Bronchial epithelial cell (primary cell): ENCODE results near the gene ANKMY1. TPM values are rescaled to one million over a fixed set of nuclear protein-coding genes. Genes with fewer than 3 reads are reported as not detected.
A peak's percentile ranks its signal among the peaks of the same experiment; 100 is the strongest.

Experiments used
- DNase-seq: peaks from one replicate; pipeline ENCODE4 v3.0.0-alpha.2; 2010; ENCODE audit warnings: low read depth
- FAIRE-seq: peaks from 2 replicates; lab custom pipeline; 2011; peaks lifted over from hg19 to GRCh38; lab: Jason Lieb, UNC
- H3K27me3 ChIP-seq: 2 replicates; pipeline ENCODE4 v1.5.1; 2011; ENCODE audit warnings: low read length; ENCODE audit not compliant: control insufficient read depth, insufficient read depth
- H3K36me3 ChIP-seq: 2 replicates; pipeline ENCODE4 v1.5.1; 2011; ENCODE audit warnings: low read length; ENCODE audit not compliant: control insufficient read depth, insufficient read depth
- H3K4me3 ChIP-seq: 2 replicates; pipeline ENCODE4 v1.5.1; 2011; ENCODE audit warnings: mild to moderate bottlenecking, low read depth, low read length, control low read depth
- total RNA-seq: library from RNA; depleted of rRNA; stranded (reverse); fragments of >200 nt; gene quantifications from 2 replicates; pipeline ENCODE4 v1.2.1, GENCODE V29; 2014
- TF ChIP-seq, protein P1 (sequence below): IDR thresholded peaks from 2 replicates; pipeline ENCODE4 v1.5.1; 2011; ENCODE audit warnings: mild to moderate bottlenecking, moderate library complexity, low read length, control low read depth, inconsistent platforms; ENCODE audit not compliant: insufficient read depth, severe bottlenecking

The ANKMY1 gene
- total RNA-seq, 1 donor from 2014 or later: 15.8 TPM

DNA sequence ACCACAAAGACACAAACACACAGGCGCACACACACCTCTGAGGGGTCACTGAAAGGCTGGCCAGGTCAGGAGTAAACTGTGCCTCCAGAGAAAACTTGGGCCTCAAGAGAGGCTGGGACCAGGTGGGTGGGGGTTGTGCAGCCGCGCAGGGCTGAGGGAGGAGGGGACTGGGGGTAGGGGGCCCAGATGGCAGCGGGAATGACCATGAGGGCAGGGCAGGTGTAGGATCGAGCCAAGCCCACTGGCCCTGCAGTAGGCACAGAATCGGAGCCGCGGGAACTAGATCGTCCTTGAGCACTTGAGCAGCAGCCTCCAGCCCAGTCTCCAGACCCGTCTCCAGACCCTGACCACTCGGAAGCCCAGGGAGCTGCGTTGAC, 36.8 kb downstream of the ANKMY1 start:
- FAIRE-seq: no peak
- TF ChIP-seq, protein P1, sequence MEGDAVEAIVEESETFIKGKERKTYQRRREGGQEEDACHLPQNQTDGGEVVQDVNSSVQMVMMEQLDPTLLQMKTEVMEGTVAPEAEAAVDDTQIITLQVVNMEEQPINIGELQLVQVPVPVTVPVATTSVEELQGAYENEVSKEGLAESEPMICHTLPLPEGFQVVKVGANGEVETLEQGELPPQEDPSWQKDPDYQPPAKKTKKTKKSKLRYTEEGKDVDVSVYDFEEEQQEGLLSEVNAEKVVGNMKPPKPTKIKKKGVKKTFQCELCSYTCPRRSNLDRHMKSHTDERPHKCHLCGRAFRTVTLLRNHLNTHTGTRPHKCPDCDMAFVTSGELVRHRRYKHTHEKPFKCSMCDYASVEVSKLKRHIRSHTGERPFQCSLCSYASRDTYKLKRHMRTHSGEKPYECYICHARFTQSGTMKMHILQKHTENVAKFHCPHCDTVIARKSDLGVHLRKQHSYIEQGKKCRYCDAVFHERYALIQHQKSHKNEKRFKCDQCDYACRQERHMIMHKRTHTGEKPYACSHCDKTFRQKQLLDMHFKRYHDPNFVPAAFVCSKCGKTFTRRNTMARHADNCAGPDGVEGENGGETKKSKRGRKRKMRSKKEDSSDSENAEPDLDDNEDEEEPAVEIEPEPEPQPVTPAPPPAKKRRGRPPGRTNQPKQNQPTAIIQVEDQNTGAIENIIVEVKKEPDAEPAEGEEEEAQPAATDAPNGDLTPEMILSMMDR: no peak

DNA sequence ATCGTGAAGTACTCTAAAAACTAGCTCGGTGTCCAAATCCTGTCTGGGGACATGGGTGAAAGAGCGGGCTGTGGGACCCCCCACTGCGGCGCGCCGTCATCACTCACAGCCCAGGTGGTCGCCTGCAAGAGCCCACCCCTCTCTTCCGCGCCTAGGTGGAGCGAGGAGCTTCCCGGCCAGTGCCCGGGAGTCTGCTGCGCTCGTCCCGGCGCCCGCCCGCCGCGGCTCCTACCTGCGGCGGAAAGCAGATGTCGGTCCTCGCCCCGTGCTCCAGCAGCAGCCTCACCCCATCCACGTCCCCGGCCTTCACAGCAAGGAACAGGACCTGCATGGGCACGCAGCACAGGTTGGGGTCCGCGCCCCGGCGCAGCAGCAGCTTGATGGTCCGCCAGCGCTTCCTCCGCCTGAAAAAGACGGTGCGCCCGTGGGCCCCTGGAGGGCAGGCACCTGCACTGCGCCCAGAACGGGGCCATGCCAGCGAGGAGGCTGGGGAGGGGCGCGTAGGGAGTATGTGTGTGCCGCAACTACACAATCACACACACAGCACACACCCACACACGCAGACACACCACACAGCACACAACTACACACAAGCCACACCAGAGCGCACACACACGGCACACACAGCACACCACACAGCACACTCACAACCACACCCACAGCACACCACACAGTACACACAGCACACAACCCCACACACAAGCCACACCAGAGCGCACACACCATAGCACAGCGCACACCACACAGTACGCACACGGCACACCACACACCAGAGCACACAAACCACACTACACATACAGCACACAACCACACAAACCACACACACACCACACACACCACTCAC, 37.4 kb downstream of the ANKMY1 start:
- TF ChIP-seq, protein P1: peak; percentile 5
- peaks cover 2% of the 10 kb centered on the region for H3K27me3 ChIP-seq
- peaks cover 12% of the 10 kb centered on the region for H3K36me3 ChIP-seq
- H3K4me3 ChIP-seq: no peak overlapping the region
- peak; percentile 92 for FAIRE-seq
- no peak for DNase-seq

More for the DNA sequence above, 36.8 kb downstream of the ANKMY1 start:
- no peak for DNase-seq
- peaks cover 2% of the 10 kb centered on the region for H3K27me3 ChIP-seq
- H3K36me3 ChIP-seq: peaks cover 14% of the 10 kb centered on the region
- H3K4me3 ChIP-seq: no peak overlapping the region

DNA sequence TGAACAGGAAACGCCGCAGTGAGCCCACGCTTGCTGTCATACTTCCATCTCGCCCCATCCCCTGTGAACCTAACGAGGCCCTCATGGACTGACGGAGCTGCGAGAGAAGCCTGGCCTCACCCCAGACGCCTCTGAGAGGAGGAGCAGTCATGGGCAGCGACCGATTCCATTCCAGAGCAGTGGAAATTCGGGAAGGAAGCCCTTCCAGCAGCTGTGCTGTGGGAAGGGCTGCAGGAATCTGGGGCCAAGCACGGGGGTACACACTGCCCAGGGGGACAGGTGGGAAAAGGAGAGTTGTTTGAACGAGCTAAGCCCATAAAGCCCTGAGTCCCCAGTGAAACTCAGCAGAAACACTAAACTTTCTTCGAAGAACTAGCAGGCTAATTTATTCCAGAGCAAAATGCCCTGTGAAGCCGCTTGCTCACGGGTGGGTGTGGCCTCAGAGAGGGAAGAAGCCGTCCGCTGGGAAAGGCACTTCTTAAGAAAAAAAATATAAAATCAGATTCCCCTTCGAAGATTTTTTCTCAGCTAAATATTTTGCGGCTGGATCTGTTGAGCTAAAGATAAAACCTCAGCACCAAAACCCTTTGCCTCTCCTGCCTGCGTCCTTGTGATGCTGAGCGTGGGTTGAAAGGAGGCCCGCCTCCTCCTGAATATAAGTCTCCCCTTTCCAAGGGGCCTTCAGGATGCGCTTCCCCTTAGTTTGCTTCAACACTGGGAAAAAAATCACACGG, 38.2 kb downstream of the ANKMY1 start:
- peaks cover 9% of the 10 kb centered on the region for H3K36me3 ChIP-seq
- peaks cover 2% of the 10 kb centered on the region for H3K27me3 ChIP-seq
- no peak for DNase-seq
- no peak overlapping the region for H3K4me3 ChIP-seq
- no peak for FAIRE-seq
- TF ChIP-seq, protein P1: no peak

DNA sequence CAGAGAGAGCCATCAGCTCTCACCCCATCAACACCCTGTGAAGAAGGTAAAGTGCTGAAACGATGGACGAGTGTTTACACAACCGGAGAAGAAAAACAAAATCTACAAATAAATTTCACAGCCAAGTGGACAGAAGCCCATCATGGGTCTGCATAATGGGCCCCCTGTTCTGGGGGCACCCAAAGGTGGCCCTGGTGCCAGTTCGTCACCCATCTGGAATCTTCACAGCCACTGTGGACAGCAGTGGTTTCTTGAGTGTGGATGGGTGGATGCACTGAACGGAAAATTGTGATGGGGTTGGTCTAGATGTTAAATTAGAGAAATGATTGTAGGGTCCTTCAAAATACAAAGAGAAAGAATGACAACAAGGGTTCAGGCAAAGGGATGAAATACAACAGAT, 38.8 kb downstream of the ANKMY1 start:
- FAIRE-seq: no peak
- H3K36me3 ChIP-seq: peaks cover 6% of the 10 kb centered on the region
- peaks cover 2% of the 10 kb centered on the region for H3K27me3 ChIP-seq
- TF ChIP-seq, protein P1: no peak
- H3K4me3 ChIP-seq: no peak overlapping the region
- DNase-seq: no peak

DNA sequence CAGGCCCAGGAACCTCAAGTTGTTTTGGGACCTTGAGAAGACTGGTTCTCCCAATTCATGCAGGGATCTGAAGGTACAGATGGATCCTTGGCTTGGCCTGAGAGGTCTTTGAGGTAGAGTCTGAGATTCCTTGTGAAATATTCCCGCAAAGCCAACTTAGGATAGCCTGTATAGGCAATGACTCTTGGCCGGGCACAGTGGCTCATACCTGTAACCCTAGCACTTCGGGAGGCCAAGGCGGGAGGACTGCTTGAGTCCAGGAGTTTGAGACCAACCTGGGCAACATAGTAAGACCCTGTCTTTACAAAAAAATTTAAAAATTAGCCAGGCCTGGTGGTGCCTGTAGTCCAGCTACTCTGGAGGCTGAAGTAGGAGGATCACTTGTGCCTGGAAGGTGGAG, 40.4 kb downstream of the ANKMY1 start:
- no peak overlapping the region for H3K4me3 ChIP-seq
- TF ChIP-seq, protein P1: no peak
- H3K27me3 ChIP-seq: peaks cover 2% of the 10 kb centered on the region
- H3K36me3 ChIP-seq: no peaks in the 10 kb centered on the region
- no peak for DNase-seq
- no peak for FAIRE-seq
